ENCODE data around the gene NIPBL.

NIPBL gene

GRCh38 chr5:36870399-36871040 lies 6.0 kb upstream of the NIPBL start:
- no peaks in the 10 kb centered on the region for H3K9me3 ChIP-seq
- H3K4me1 ChIP-seq = no peaks in the 10 kb centered on the region
- TF ChIP-seq CTCF (IDR thresholded peaks at IDR 0.05; ENCODE audit: low read depth, low read length) = peak; percentile 67
- no peak overlapping the region for H3K4me3 ChIP-seq (ENCODE audit: low read depth, low read length)
- H3K36me3 ChIP-seq = no peaks in the 10 kb centered on the region
- no peak for DNase-seq
- no peaks in the 10 kb centered on the region for H3K27me3 ChIP-seq

- Histone ChIP-seq H3K4me3 (ENCODE audit: low read depth, low read length) (peak overlapping the region; percentile 94), H3K36me3 (0 out of 2 replicates have a peak, but pooled peaks cover 4% of the 10 kb centered on the region), H3K4me1 (no peaks in the 10 kb centered on the region), H3K27me3 (no peaks in the 10 kb centered on the region), H3K9me3 (no peaks in the 10 kb centered on the region)
- no peak for TF ChIP-seq CTCF (IDR thresholded peaks at IDR 0.05; ENCODE audit: low read depth, low read length)
- no peak for DNase-seq
Measured at GRCh38 chr5:36874465-36874864, 2.1 kb upstream of the NIPBL start.

GRCh38 chr5:36875051-36875789 lies 1.3 kb upstream of the NIPBL start:
- Histone ChIP-seq H3K4me3 (ENCODE audit: low read depth, low read length) (peak overlapping the region; percentile 94), H3K36me3 (0 out of 2 replicates have a peak, but pooled peaks cover 4% of the 10 kb centered on the region), H3K27me3 (no peaks in the 10 kb centered on the region), H3K9me3 (no peaks in the 10 kb centered on the region), H3K4me1 (no peaks in the 10 kb centered on the region)
- TF ChIP-seq CTCF (IDR thresholded peaks at IDR 0.05; ENCODE audit: low read depth, low read length) = no peak
- DNase-seq = peak; percentile 42

DNA sequence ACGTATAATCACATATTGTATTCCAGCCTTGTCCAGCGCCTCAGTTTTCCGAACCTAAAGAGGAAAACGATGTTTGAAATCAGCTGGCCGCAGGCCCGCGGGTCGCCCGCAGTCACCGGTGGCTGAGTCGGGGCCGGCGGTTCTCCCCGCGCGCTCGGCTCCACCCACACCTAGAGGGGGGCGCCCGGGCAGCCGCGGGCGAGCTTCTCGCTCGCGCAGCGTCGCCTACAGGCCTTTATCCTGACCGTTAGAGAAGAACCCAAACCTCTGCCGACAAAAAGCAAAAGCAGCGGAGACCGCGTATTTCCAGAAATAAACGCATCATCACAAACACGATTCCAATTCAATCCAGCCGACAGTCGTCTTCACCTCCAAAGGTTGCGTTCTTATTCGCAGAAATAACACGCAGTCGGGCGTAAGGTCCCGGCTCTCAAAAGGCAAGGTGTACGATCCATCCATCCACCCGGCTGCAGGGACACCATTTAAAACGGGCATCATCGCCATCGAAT lies 725 bp upstream of the NIPBL start:
- Histone ChIP-seq H3K27me3 (no peaks in the 10 kb centered on the region), H3K36me3 (0 out of 2 replicates have a peak, but pooled peaks cover 4% of the 10 kb centered on the region), H3K9me3 (no peaks in the 10 kb centered on the region), H3K4me3 (ENCODE audit: low read depth, low read length) (peak overlapping the region; percentile 94), H3K4me1 (no peaks in the 10 kb centered on the region)
- peak; percentile 57 for TF ChIP-seq CTCF (IDR thresholded peaks at IDR 0.05; ENCODE audit: low read depth, low read length)
- peak; percentile 86 for DNase-seq

- Histone ChIP-seq H3K4me3 (ENCODE audit: low read depth, low read length) (peak overlapping the region; percentile 94), H3K27me3 (no peaks in the 10 kb centered on the region), H3K36me3 (0 out of 2 replicates have a peak, but pooled peaks cover 4% of the 10 kb centered on the region), H3K4me1 (no peaks in the 10 kb centered on the region), H3K9me3 (no peaks in the 10 kb centered on the region)
- no peak for TF ChIP-seq CTCF (IDR thresholded peaks at IDR 0.05; ENCODE audit: low read depth, low read length)
- peak; percentile 55 for DNase-seq
Measured at GRCh38 chr5:36876965-36877666, 547 bp downstream of the NIPBL start.

Measured in BE2C (cell line).